Activated CD8-positive, alpha-beta T cell treated with anti-CD3 and anti-CD28 coated beads for 36 hours (primary cell): Measurements from ENCODE around the gene NCAPG. TPM values are rescaled to one million over a fixed set of nuclear protein-coding genes. Genes with fewer than 3 reads are reported as not detected.
A peak's percentile ranks its signal among the peaks of the same experiment; 100 is the strongest.
"Not testable (repeated sequence)": the region's sequence is repeated elsewhere in the genome, so short reads cannot be mapped to it uniquely, and the experiment has no call there.

Source experiments
- ATAC-seq: fragments of 200-7000 bp; cut with Tn5 transposase; one replicate; pipeline ENCODE4 v1.10.0; 2021; ENCODE audit warnings: mild to moderate bottlenecking, moderate library complexity
- CTCF ChIA-PET: fragments of 350-600 bp; sonication (Branson Sonifier 250); formaldehyde crosslinking; loops from one replicate; lab custom pipeline; 2021; ENCODE audit warnings: antibody characterized with exemption; lab: Charles Lee
- POLR2A ChIA-PET: fragments of 350-600 bp; sonication (Branson Sonifier 250); formaldehyde crosslinking; loops from one replicate; lab custom pipeline; 2021; ENCODE audit warnings: antibody characterized with exemption; lab: Charles Lee
- DNase-seq: peaks from one replicate; pipeline ENCODE4 v3.0.0-alpha.2; 2020
- H3K27ac Mint-ChIP-seq: one replicate; pipeline ENCODE4 v1.8.0; 2021; ENCODE audit warnings: mild to moderate bottlenecking, mixed read lengths
- H3K27me3 Mint-ChIP-seq: one replicate; pipeline ENCODE4 v1.8.0; 2021; ENCODE audit warnings: mixed read lengths
- H3K36me3 Mint-ChIP-seq: one replicate; pipeline ENCODE4 v1.8.0; 2021; ENCODE audit warnings: low read depth, mixed read lengths
- H3K4me1 Mint-ChIP-seq: one replicate; pipeline ENCODE4 v1.8.0; 2021; ENCODE audit warnings: low read depth, mixed read lengths
- H3K4me3 Mint-ChIP-seq: one replicate; pipeline ENCODE4 v1.8.0; 2021; ENCODE audit warnings: mild to moderate bottlenecking, moderate library complexity, mixed read lengths
- H3K9me3 Mint-ChIP-seq: one replicate; pipeline ENCODE4 v1.8.0; 2021; ENCODE audit warnings: mixed read lengths
- intact Hi-C: fragments of 100-400 bp; cut with micrococcal nuclease; formaldehyde crosslinking; loops from one replicate; pipeline ENCODE4 v1.10.0; 2022
- total RNA-seq, 2 experiments: library from RNA; stranded (reverse); gene quantifications; one replicate each; pipeline ENCODE4 v1.2.3, GENCODE V29; 2021
- TF ChIP-seq, protein P1 (sequence below): fragments of 200-600 bp; IDR thresholded peaks from one replicate; pipeline ENCODE4 v1.8.0; 2022; ENCODE audit warnings: antibody characterized with exemption, mild to moderate bottlenecking

Gene NCAPG
- total RNA-seq, 2 experiments from 2014 or later, result 63.3 to 65.9 TPM

DNA sequence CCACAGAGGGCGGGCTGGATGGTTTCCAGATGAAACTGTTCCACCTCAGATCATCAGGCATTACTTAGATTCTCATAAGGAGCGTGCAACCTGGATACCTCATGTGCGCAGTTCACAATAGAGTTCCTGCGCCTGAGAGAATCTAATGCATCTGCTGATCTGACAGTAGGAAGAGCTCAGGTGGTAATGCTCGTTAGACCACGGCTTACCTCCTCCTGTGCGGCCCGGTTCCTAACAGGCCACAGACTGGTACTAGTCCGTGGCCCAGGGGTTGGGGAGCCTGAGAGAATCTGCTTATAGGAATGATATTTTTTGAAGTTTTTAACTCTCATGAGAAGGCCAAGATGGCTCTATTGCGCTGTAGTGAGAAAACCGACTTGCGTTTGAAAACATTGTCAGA lies 5.4 kb downstream of the NCAPG start:
- no peak for ATAC-seq
- H3K4me3 Mint-ChIP-seq, result no peak overlapping the region
- no peaks in the 10 kb centered on the region for H3K9me3 Mint-ChIP-seq
- intact Hi-C loops, result loop anchor here (5.0 kb wide), 1 partner anchor 776 kb away; no protein-coding TSS in a partner anchor
- H3K4me1 Mint-ChIP-seq, result peaks cover 13% of the 10 kb centered on the region
- H3K36me3 Mint-ChIP-seq, result peaks cover 56% of the 10 kb centered on the region
- no peak for DNase-seq
- ChIA-PET CTCF (interaction anchor here (1.2 to 2.0 kb wide), 6 partner anchors 11 to 779 kb away, joined by 4 to 12 read pairs (median 8); no protein-coding TSS in a partner anchor), POLR2A (interaction anchor here (0.7 to 1.9 kb wide), 2 partner anchors 9 to 23 kb away, joined by 3 to 7 read pairs; no protein-coding TSS in a partner anchor)
- TF ChIP-seq, protein P1, sequence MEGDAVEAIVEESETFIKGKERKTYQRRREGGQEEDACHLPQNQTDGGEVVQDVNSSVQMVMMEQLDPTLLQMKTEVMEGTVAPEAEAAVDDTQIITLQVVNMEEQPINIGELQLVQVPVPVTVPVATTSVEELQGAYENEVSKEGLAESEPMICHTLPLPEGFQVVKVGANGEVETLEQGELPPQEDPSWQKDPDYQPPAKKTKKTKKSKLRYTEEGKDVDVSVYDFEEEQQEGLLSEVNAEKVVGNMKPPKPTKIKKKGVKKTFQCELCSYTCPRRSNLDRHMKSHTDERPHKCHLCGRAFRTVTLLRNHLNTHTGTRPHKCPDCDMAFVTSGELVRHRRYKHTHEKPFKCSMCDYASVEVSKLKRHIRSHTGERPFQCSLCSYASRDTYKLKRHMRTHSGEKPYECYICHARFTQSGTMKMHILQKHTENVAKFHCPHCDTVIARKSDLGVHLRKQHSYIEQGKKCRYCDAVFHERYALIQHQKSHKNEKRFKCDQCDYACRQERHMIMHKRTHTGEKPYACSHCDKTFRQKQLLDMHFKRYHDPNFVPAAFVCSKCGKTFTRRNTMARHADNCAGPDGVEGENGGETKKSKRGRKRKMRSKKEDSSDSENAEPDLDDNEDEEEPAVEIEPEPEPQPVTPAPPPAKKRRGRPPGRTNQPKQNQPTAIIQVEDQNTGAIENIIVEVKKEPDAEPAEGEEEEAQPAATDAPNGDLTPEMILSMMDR, result no peak
- H3K27me3 Mint-ChIP-seq, result peaks cover 2% of the 10 kb centered on the region
- no peak overlapping the region for H3K27ac Mint-ChIP-seq

DNA sequence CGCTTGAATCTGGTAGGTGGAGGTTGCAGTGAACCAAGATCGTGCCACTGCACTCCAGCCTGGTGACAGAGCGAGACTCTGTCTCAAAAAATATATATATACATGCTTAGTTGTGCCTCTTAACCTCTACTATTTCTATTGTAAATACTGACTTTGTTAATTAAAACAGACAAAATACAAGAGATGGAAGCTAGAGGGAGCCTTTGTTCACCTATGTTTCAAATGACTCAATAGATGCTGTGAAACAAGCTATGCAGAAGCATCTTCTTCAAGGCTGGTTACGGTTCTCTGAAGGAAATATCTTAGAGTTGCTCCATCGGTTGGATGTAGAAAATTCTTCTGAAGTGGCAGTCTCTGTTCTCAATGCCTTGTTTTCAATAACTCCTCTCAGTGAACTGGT lies 6.2 kb downstream of the NCAPG start:
- Mint-ChIP-seq H3K9me3 (no peaks in the 10 kb centered on the region), H3K27ac (no peak overlapping the region), H3K4me3 (no peak overlapping the region), H3K36me3 (peaks cover 57% of the 10 kb centered on the region), H3K27me3 (peaks cover 1% of the 10 kb centered on the region), H3K4me1 (peaks cover 12% of the 10 kb centered on the region)
- ChIA-PET CTCF (interaction anchor here (0.6 to 2.0 kb wide), 13 partner anchors 9 to 778 kb away, joined by 3 to 12 read pairs (median 5); no protein-coding TSS in a partner anchor), POLR2A (interaction anchor here (0.7 to 1.9 kb wide), 2 partner anchors 8 to 22 kb away, joined by 3 to 7 read pairs; no protein-coding TSS in a partner anchor)
- intact Hi-C loops, result loop anchor here (5.0 kb wide), 1 partner anchor 775 kb away; no protein-coding TSS in a partner anchor
- ATAC-seq, result peak; percentile 72
- TF ChIP-seq, protein P1, result peak; percentile 48
- DNase-seq, result no peak

DNA sequence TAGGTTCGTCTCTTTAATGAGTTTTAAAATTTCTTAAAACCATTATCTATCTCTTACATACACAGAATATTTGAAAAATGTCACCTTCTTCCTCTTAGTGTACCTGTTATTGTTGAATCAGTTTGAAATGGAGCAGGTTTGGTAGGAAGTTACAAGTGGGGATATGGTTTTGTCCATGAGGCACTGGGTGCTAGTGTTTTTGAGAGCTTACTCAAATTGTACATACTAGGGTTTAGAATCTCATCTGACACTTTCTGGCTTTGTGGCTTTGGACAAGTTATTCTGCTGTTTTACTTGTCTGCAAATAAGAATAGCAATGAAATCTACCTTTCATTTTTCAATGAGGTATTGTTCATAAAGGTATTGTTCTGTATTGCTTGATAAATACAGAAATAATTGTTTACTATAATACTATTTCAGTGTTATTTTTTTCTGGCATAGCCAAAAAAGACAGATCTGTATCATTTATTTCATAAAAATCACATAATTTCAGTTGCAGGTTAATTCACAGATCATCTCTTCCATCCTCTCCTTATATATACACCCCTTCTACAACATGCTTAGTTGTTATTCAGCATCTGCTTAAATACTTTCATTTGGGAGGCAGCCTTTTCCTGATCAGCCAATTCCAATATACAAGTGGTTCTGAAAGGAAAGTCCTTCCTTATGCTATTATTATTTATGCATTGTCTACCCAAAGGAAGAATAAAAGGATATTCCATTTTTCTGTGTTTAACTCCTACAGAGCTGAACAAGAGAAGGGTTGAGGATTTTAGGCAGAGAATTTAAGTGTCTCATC lies 13.3 kb downstream of the NCAPG start:
- H3K36me3 Mint-ChIP-seq, result peaks cover 58% of the 10 kb centered on the region
- no peak for DNase-seq
- no peaks in the 10 kb centered on the region for H3K9me3 Mint-ChIP-seq
- no peak overlapping the region for H3K27ac Mint-ChIP-seq
- intact Hi-C loops, result no loop called here
- ATAC-seq, result no peak
- H3K4me3 Mint-ChIP-seq, result no peak overlapping the region
- TF ChIP-seq, protein P1, result no peak
- ChIA-PET POLR2A (interaction anchor here (1.3 kb wide), 2 partner anchors 8 to 13 kb away, joined by 3 to 7 read pairs; partner anchors contain the start of genes DCAF16 and NCAPG), CTCF (no interaction called here)
- no peaks in the 10 kb centered on the region for H3K4me1 Mint-ChIP-seq
- H3K27me3 Mint-ChIP-seq, result no peaks in the 10 kb centered on the region

DNA sequence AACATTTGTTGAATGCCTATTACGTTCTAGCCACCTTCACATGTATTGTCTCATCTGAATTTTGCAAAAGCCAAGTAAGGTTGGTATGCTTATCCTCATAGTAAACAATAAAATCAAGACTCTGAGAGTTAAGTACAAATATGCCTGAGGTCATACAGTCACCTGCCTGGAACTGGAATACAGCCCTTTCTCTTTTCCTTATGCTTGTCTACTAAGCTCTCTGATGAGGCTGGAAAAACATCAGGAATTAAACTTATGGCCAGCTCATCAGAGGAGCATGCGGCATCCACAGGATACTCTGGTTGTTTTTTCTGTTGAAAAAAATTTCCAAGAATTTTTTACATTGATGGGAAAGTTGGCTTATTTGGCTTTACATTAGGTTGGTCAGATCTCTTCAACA lies 35.5 kb downstream of the NCAPG start:
- Mint-ChIP-seq H3K4me1 (no peaks in the 10 kb centered on the region), H3K4me3 (no peak overlapping the region), H3K27ac (no peak overlapping the region), H3K9me3 (no peaks in the 10 kb centered on the region), H3K36me3 (peaks cover 43% of the 10 kb centered on the region), H3K27me3 (no peaks in the 10 kb centered on the region)
- DNase-seq (no peak), ATAC-seq (no peak)
- intact Hi-C loops, result no loop called here
- TF ChIP-seq, protein P1, result no peak
- ChIA-PET POLR2A (no interaction called here), CTCF (interaction anchor here (2.1 kb wide), 1 partner anchor 29 kb away, joined by 7 read pairs; no protein-coding TSS in a partner anchor)

DNA sequence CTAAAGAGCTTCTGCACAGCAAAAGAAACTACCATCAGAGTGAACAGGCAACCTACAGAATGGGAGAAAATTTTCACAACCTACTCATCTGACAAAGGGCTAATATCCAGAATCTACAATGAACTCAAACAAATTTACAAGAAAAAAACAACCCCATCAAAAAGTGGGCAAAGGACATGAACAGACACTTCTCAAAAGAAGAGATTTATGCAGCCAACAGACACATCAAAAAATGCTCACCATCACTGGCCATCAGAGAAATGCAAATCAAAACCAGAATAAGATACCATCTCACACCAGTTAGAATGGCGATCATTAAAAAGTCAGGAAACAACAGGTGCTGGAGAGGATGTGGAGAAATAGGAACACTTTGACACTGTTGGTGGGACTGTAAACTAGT lies 39.5 kb downstream of the NCAPG start:
- H3K4me3 Mint-ChIP-seq, CTCF ChIA-PET, H3K9me3 Mint-ChIP-seq, H3K27me3 Mint-ChIP-seq, intact Hi-C loops, H3K4me1 Mint-ChIP-seq, DNase-seq, ATAC-seq, POLR2A ChIA-PET, H3K27ac Mint-ChIP-seq: not testable (repeated sequence)
- peaks cover 18% of the 10 kb centered on the region for H3K36me3 Mint-ChIP-seq
